ENCODE data around the gene DYRK1A.
"Not testable (repeated sequence)": the region's sequence is repeated elsewhere in the genome, so short reads cannot be mapped to it uniquely, and the experiment has no call there.

Gene DYRK1A

DNA sequence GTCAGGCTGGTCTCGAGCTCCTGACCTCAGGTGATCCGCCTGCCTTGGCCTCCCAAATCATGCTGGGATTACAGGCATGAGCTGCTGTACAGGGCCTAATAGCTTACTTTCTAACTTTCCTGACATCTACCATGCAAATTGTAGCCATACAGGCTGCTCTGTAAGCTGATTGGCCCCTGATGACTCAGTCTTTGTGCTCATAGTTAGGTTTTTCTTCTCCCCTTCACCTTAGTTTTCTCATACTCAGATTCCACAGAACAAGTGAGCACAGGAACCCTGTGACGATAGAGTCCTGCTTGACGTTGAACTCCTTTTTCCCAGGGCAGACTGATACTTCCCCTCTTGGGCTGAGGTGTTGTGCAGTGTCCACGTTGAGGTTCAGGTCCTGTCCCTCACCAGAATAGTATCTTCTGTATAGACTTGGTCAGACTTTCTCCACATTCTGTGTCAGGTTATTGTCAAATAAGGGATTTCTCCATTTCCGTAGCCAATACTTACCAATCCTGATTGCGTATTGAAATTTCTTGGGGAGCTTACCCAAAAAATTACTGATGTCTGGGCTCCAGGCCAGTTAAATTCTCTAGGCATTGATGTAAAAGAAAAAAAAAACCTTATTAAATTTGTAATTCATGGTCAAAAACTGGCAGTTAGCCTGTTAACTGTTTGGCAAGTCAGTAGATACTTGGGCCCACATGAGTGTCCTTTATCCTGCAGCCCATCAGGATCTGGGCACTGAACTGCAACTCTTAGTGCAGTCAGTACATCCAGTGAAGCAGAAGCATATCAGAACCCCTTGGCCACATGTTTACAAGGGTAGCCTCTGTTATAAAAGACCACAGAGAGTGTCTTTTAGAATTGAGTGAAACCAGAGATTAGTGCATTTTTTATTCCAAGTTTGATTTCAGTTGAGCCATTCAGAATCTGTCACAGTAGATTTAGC lies 118.2 kb downstream of the DYRK1A start:
- DNase-seq (ENCODE audit: low read depth), result no peak

DNA sequence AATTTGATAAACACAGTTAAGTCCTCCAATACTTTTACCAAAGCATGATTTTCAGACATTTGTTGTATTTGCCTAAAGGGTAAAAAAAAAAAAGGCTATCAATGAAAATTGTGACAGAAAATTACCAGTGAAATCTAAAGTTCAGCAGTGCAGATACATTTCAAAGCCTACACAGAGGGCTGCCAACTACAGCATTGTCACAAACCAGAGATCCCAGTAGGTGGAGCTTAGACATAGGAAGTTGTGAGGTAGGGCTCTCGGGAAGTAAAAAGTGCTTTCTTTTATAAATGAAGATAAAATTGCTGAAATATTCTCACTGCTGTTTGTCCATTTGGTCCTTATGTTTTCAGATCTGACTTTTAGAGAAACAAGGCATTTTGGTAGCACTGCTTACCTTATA lies 123.0 kb downstream of the DYRK1A start:
- DNase-seq (ENCODE audit: low read depth), result no peak

DNA sequence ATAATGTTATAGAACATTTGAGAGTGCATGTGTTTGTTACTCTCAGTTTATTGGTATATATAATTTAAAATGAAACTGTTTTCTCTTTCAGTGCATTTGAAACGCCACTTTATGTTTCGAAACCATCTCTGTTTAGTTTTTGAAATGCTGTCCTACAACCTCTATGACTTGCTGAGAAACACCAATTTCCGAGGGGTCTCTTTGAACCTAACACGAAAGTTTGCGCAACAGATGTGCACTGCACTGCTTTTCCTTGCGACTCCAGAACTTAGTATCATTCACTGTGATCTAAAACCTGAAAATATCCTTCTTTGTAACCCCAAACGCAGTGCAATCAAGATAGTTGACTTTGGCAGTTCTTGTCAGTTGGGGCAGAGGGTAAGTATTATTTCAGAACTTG lies 123.5 kb downstream of the DYRK1A start:
- no peak for DNase-seq (ENCODE audit: low read depth)

DNA sequence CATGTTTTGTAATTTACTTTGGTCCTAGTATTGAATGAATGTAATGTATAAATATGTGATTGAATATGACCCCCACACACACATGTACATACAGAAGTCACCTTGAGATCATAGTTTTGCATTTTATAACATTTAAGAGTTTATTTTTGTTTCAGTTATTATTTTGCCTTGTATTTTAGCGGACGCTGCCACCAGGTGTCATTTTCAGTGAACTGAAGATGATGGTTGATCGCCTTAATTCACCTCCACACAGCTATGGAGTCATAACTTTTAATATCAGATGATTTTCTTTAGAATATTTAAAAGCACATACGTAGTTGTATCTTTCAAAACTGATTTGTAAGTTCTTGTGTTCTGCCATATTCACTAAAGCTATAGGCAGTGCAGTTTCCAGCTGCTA lies 130.4 kb downstream of the DYRK1A start:
- DNase-seq (ENCODE audit: low read depth), result no peak

DNA sequence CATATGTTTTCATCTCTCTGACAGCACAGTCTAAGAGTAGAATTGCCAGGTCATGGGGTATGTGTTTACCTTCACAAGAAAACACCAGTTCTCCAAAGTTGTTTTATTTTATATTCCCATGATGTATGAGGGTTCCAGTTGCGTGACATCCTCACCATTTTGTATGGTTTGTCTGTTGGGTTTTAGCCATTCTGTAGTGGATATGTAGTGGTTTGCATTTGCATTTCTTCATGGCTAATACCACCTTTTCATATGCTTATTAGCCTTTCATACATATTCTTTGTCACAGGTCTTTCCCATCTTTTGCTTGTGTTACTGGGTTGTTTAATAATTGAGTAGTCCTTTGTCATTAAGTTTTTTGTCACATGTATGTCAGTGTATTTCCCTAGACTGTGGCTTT lies 132.1 kb downstream of the DYRK1A start:
- DNase-seq (ENCODE audit: low read depth), result no peak

DNA sequence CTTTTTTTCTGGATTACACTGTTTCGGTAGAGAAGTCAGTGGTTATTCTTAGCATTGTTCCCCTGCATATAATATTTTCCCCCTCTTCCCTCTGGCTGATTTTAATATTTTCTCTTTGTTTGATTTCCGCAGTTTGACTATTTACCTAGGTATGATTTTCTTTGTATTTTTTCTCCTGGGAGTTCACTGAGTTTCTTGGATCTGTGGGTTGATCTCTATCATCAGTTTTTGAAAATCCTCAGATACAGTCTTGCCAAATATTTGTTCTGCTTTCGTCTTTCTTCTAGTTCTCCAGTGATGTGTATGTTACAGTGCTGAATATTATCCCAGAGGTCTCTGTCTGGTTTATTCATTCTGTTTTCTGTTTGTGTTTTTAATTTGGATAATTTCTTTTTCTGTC lies 136.4 kb downstream of the DYRK1A start:
- DNase-seq (ENCODE audit: low read depth), result no peak

DNA sequence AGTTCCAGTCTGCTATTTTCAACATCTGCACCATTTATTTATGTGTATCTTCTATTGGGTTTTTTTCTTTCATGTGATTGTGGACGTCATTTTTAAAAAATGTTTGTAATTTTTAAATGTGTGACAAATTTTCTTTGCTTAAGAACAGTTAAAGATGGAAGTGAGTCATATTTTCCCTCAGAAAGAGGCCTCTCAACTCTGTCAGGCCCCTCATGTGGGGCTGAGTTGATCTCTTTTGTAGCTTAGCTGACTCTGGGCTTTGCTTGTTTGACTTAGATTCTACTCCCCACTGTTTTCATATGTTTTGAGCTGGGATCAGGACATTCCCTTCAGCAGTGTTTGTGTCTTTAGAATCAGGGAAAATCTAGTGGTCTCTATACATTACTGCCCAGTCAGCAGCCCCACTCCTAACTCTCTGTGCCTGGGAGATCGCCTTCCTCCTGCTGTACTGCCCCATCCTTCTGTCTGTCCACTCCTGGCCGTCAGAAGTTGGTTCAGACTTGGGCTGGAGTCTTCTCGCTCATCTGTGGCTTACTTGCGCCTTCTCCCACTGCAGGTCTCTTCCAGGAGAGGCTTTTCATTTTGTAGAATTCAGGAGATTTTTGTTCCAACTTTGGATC lies 137.4 kb downstream of the DYRK1A start:
- peak; percentile 11 for DNase-seq (ENCODE audit: low read depth)

DNA sequence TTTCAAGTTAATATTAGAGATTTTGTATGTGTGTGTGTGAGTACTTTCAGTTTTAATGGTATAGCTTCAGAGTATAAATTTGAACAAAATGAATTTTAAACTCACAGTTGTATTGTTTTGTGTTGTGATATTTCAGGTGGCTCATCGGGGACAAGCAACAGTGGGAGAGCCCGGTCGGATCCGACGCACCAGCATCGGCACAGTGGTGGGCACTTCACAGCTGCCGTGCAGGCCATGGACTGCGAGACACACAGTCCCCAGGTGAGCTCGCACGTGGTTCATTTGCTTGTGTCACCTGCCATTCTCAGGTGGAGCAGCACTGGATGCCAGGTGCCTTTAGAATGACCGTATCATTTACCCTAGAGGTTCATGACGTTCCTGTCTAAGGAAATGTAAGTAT lies 139.4 kb downstream of the DYRK1A start:
- DNase-seq (ENCODE audit: low read depth), result no peak

DNA sequence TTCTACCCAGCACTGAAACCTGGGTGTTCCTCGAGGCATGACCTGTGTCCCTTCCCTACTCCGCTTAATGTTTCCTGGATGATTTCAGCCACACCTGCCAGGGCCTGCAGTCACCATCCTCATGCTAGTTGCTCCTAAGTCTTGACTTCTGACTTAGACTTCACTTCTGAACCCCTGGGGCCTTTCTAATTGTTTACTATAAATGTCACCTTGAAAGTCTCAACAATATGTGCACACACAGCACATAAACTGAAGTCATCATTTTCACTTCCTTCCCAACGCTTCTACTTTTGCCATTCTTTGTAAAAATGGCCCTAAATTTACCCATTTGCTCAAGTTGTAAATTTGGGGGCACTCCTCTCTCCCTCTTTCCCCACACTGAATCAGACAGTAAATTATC lies 141.1 kb downstream of the DYRK1A start:
- DNase-seq (ENCODE audit: low read depth), result no peak

DNA sequence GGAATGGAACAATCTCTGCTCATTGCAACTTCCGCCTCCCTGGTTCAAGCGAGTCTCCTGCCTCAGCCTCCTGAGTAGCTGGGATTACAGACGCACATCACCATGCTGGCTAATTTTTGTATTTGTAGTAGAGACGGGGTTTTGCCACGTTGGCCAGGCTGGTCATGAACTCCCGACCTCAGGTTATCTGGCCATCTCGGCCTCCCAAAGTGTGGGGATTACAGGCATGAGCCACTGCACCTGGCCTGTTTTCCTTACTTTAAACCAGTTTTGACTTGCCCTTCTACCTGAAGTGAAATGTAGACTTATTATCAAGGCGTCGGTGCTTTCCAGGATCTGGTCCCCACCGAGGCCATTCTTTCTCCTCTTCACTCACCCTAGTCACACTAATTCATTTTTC lies 141.8 kb downstream of the DYRK1A start:
- DNase-seq (ENCODE audit: low read depth), result no peak

DNA sequence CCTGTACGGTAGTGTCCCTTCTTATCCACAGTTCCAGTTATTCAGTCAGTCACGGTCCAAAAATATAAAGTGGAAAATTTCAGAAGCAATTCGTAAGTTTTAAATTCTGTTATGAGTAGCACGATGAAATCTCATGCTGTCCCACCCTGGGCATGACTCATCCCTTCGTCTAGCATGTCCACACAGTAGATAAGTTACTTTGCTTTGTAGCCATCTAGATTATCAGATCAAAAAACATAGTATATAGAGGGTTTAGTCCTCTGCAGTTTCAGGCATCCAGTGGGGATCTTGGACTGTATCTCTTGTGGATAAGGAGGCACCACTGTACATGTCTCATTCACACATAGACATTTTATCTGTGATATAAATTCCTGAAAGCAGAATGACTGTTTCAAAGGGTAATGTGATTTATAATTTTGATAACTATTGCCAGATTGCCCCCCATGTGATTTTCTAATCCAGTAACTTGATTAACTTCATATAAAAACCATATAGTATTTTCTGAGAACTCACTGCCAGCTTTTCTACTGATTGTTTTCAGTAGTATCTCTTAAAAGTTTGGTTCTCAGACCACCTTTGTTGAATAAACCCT lies 143.3 kb downstream of the DYRK1A start:
- no peak for DNase-seq (ENCODE audit: low read depth)

DNA sequence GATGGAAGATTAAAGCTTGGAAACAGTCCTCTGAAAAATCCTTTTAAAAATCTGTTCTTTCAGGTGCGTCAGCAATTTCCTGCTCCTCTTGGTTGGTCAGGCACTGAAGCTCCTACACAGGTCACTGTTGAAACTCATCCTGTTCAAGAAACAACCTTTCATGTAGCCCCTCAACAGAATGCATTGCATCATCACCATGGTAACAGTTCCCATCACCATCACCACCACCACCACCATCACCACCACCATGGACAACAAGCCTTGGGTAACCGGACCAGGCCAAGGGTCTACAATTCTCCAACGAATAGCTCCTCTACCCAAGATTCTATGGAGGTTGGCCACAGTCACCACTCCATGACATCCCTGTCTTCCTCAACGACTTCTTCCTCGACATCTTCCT lies 145.3 kb downstream of the DYRK1A start:
- DNase-seq (ENCODE audit: low read depth), result no peak

DNA sequence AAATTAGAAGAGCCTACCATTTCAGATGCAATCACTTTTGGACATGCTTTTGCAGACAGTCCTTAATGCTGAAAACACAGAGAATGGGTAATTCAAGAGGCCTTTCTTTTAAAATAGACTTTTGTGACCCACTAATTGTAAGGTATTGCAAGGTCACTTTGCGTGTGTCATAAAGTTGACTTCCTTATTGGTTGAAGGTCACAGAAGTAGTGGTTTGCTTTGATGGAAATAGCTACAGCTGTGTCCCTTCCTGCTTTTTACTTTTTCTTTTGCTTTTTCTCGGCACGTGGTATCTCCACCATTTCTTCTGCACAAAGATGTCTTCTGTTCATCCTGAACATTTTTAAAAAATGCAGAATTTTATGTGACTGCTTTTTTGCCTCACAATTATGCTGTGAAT lies 146.8 kb downstream of the DYRK1A start:
- DNase-seq (ENCODE audit: low read depth), result no peak

DNA sequence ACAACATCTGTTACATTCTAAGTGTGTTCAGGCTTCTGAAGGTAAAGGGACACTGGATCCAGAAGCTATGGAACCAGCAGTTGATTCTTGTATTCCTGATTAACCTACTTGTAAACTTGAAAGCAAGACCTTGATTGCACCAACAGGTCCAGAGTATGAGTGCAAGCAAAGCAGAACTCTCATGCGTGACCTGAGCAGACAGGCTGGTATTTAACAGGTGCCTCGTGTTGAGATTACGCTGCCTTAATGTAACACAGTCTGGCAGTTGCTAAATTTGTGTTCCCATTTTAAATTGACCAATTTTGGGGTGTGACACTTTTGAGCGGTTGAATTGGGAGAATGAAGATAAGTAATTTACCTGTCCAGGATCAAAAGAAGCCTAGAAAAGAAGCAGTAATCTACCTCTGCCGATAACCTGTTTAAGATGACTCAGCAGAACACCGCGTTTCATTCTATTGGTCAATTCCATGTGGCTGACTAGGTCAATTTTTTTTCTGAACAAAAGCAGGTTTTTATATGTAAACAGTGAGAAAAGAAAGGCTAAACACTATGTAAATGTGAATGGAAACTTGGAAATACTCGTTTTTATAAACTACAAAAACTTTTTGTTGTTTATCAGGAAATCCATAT lies 147.6 kb downstream of the DYRK1A start:
- no peak for DNase-seq (ENCODE audit: low read depth)

DNA sequence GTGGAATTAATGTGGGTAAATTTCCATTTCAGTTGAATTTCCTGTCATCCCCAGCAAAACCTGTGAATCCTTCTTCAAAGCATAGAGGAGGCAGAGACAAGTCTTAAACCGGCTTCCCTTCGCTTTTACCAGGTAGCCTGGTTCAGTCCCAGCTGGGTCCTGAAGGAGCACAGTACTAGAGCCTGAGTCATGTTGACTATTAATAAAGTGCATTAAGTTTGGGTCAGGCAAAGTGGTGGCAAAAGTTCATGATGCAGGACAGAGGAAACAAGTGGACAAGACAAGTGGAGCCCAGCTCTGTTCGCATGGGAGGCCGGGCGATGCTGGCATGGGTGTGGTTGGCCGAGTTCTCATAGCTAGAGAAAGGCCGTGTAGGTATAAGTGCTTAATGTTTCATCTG lies 150.4 kb downstream of the DYRK1A start:
- no peak for DNase-seq (ENCODE audit: low read depth)

DNA sequence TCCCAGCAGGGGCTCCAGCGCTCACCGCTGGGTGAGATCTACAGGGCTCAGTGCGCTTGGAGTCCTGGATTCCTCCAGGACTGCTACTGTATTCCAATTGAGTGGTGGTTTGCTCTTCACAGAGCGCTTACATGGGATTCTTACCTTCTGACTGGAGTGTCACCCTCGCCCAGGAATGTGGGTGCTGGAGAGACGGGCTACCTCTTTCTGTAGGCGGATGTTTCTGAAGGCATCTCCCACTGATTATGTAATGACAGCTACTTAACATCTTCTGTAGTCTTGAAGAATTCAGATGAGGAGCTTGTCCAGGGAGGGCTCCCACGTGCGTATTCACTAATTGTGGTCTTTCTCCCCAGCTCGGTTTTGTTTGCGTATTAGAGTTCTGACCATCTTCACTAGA lies 154.2 kb downstream of the DYRK1A start:
- no peak for DNase-seq (ENCODE audit: low read depth)

DNA sequence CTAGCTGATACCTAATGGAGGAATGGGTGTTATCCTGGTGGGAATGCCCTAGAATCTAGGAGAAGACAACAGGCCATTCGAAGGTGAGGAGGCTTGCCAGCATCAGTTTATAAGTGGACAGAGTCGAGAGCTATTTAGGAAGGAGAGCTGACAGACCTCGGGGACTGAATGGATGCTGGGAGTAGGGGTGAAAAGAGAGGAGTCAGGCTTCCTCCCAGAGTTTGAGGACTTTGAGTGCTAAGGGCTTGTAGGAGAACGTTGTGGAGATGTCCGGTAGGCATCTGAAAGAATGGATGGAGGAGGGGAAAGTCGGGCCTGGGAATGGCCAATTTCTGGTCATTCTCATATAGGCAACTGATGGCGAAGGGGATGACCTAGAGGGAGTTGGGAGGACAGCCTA lies 155.1 kb downstream of the DYRK1A start:
- DNase-seq (ENCODE audit: low read depth), result no peak

DNA sequence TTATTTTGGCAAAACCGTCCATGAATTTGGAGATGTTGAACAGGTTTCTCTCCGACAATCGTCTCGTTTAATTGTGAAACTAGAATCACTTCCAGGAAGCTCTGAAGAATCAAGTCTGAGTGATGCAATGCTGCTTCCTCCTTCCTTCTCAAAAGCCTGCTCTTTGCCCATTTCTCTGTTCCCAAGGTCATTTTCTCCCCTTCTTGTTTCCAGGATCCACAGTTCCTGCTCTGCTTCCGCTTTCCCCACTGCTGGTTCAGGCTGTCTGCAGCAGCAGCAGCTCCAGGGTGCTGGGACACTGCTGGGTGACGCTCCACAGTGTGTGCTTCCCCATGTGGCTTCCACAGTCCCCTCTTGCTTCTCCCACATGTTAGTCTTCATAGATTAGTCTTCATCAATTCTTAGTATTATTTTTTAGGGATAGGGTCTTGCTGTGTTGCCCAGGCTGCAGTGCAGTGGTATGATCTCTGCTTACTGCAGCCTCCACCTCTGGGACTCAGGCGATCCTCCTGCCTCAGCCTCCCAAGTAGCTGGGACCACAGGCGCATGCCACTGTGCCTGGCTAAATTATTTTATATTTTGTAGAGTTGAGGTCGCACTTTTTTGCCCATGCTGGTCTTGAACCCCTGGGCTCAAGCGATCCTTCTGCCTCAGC lies 156.2 kb downstream of the DYRK1A start:
- no peak for DNase-seq (ENCODE audit: low read depth)

DNA sequence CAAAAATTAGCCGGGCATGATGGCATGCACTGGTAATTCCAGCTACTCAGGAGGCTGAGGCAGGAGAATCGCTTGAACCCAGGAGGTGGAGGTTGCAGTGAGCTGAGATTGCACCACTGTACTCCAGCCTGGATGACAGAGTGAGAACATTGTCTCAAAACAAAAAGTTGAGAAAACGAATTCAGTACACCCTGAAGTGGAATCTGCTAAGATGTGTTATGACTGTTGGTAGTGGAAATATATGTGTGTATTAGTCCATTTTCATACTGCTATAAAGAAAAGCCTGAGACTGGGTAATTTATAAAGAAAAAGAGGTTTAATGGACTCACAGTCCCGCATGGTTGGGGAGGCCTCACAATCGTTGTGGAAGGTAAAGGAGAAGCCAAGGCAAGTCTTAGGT lies 158.4 kb downstream of the DYRK1A start:
- DNase-seq (ENCODE audit: low read depth), result not testable (repeated sequence)

DNA sequence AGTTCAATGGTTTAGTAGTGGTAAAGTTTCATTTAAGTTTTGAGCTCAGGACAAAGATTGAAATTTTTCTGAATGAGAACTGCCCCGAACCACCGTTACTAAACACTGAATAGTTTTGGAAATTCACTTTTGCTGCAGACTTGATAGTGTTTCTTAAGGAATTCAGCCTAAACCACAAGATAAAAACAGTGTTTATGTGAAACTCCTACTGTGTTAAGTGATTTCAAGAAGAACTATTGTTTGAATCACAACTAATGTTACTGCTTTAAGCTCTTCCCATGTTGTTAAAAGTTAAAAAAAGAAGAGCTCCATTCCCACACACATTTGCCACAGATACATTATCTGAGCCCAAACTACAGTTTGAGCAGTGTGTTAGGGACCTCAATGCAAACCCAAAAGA lies 159.2 kb downstream of the DYRK1A start:
- DNase-seq (ENCODE audit: low read depth), result no peak

DNA sequence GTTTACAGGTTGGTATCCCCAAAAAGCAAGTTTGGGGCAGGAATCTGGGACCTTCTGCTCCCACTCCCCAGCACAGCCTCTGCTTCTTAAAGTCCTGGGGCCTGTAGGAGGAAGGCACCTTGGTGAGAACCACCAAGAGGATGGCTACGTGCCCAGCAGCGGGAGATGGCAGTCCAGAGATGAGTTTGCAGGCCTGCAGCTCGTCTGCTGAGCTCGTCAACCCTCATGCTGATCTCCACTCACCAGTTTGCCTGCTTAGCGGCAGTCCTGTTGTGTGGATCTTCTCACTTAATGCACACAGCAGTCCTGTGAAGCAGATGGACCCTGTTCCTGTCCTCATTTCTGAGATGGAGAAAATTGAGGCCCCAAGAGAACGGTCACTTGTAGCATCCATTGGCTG lies 160.5 kb downstream of the DYRK1A start:
- DNase-seq (ENCODE audit: low read depth), result no peak

DNA sequence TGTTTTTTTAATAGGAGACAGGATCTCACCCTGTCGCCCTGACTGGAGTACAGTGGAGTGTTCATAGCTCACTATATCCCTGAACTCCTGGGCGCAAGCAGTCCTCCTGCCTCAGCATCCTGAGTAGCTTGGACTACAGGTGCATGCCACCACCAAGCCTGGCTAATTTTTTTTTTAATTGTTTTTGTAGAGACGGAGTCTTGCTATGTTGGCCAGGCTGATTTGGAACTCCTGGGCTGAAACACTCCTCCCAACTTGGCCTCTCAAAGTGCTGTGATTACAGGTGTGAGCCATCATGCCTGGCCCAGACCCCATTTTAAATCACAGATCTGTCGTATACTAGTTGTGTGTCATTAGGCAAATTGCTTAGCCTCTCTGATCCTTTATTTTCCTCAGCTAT lies 161.1 kb downstream of the DYRK1A start:
- no peak for DNase-seq (ENCODE audit: low read depth)

Data from activated T-cell treated with anti-CD3 and anti-CD28 coated beads for 24 hours (primary cell).